GM23248 (cell line): ENCODE measurements around the gene SLIT3.

Experiments
- EZH2 ChIP-seq: fragments of 200-600 bp; sonication (generic); IDR thresholded peaks from 2 replicates; pipeline ENCODE4 v1.6.1; 2018; ENCODE audit warnings: antibody characterized with exemption, mild to moderate bottlenecking; ENCODE audit not compliant: insufficient read depth, poor library complexity, severe bottlenecking
- EZH2phosphoT487 ChIP-seq: fragments of 200-600 bp; sonication (generic); IDR thresholded peaks from 2 replicates; pipeline ENCODE4 v1.6.1; 2018; ENCODE audit warnings: antibody characterized with exemption, moderate library complexity, mild to moderate bottlenecking, low read depth; ENCODE audit not compliant: insufficient read depth

DNA sequence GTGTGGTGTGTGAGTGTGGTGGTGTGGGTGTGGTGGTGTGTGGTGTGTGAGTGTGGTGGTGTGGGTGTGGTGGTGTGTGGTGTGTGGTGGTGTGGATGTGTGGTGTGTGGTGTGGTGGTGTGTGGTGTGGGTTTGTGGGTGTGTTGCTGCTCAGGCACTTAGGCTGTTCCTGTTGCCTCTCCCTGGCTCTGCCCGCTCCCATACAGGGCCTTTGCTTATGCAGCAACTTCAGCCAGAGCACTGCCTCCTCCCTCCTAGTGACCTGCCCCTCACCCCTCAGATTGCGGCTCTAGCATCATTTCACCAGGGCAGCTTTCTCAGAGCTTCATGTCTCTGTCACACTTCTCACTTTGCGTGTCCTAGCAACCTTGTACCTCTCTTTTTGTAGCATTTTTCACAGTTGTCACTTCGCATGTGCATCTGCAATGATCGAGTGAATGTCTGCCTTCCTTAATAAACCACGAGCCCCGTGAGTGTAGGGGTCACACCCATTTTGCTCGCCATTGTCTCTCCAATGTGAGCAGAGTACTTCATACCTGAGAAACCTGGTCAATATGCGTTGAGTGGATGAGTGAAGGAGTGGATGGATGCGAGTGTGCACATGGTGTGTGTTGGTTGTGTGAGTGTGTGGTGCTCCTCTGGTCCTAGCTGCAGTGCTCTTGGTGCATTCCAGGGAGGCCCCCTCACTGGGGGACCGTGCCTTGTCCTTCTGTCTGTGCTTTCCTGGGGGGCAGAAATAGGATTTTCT, 553.9 kb downstream of the SLIT3 start:
- no peak for TF ChIP-seq EZH2
- TF ChIP-seq EZH2phosphoT487: no peak
